ENCODE results near the gene DIAPH3.
A peak's percentile ranks its signal among the peaks of the same experiment; 100 is the strongest.
"Not testable (repeated sequence)": the region's sequence is repeated elsewhere in the genome, so short reads cannot be mapped to it uniquely, and the experiment has no call there.

The DIAPH3 gene, protein sequence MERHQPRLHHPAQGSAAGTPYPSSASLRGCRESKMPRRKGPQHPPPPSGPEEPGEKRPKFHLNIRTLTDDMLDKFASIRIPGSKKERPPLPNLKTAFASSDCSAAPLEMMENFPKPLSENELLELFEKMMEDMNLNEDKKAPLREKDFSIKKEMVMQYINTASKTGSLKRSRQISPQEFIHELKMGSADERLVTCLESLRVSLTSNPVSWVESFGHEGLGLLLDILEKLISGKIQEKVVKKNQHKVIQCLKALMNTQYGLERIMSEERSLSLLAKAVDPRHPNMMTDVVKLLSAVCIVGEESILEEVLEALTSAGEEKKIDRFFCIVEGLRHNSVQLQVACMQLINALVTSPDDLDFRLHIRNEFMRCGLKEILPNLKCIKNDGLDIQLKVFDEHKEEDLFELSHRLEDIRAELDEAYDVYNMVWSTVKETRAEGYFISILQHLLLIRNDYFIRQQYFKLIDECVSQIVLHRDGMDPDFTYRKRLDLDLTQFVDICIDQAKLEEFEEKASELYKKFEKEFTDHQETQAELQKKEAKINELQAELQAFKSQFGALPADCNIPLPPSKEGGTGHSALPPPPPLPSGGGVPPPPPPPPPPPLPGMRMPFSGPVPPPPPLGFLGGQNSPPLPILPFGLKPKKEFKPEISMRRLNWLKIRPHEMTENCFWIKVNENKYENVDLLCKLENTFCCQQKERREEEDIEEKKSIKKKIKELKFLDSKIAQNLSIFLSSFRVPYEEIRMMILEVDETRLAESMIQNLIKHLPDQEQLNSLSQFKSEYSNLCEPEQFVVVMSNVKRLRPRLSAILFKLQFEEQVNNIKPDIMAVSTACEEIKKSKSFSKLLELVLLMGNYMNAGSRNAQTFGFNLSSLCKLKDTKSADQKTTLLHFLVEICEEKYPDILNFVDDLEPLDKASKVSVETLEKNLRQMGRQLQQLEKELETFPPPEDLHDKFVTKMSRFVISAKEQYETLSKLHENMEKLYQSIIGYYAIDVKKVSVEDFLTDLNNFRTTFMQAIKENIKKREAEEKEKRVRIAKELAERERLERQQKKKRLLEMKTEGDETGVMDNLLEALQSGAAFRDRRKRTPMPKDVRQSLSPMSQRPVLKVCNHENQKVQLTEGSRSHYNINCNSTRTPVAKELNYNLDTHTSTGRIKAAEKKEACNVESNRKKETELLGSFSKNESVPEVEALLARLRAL

DNA sequence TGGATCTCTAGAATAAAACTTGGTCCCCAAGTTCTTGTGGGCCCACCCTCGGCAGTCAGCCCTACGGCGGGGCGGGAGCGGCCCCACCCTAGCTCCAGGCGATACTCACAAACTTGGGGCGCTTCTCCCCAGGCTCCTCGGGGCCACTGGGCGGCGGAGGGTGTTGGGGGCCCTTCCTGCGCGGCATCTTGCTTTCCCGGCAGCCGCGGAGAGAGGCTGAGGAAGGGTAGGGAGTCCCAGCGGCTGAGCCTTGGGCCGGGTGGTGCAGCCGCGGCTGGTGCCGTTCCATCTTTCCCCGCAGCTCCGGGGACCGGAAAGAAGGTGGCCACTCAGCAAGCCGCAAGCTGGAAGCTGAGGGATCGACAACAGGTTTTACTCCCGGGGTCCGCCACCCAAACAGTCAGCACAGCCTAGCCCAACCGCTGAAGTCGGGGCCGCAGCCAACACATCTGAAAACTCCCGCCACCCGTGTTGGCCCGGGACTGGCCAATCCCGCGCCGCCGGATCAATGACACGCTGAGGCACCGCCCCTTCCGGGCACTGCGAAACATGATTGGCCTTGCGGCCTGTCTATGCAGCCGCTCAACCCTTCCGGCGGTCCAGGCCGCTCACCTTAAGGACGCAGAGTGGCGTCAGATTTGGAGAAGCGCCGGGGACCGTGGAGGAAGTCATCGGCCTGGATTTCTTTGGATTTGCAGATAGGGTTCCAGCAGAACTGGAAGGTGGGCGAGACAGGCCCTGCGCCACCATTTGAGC lies at the start of gene DIAPH3:
DIAPH3 (minus strand) TSS at position 451 of the 756 bp plus-strand sequence; CDS start at position 289, 162 bp downstream.
- peak; percentile 69 for DNase-seq (ENCODE audit: low read depth)

DNA sequence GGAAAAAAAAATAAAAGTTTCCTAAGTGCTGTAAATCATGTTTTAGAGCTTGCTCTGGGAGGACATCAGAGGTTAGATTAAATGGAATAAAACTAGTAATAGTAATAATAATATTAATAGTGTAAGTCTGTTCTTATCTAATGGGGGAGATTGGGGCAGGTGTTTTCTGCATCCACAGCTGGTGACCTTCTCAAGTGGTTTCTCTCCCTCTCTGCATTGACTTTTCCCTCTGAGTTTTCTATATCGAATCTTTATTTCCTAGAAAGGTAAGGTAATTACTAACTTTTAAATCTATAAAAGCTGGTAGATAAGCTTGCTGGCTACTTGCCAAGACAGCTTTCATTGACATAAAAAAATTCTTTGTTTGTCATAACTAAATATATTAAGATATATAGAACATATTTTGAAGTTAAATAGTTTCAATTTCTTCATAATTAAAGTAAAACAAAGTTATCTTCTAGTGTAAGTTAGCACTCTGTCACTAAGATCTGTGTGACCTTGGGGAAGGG lies 49.6 kb upstream of the DIAPH3 start:
- no peak for DNase-seq (ENCODE audit: low read depth)

DNA sequence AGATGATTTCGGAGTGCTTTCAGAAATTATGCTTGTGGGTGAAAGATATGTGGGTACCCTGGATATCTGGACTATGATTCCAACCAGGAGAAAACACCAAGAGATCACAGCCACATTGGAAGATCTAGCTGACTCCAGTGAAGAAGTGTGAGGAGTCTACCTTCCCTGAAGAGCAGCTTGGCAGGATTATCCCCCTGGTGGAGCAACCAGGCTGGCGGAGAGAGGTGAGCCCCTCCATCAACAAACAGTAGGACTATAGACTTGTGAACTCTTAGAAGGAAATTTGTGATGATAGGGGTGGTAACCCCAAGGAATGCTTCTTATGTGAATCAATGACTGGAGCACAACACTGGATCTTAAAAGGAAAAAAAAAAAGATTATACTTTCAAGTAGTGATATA lies 47.8 kb upstream of the DIAPH3 start:
- no peak for DNase-seq (ENCODE audit: low read depth)

DNA sequence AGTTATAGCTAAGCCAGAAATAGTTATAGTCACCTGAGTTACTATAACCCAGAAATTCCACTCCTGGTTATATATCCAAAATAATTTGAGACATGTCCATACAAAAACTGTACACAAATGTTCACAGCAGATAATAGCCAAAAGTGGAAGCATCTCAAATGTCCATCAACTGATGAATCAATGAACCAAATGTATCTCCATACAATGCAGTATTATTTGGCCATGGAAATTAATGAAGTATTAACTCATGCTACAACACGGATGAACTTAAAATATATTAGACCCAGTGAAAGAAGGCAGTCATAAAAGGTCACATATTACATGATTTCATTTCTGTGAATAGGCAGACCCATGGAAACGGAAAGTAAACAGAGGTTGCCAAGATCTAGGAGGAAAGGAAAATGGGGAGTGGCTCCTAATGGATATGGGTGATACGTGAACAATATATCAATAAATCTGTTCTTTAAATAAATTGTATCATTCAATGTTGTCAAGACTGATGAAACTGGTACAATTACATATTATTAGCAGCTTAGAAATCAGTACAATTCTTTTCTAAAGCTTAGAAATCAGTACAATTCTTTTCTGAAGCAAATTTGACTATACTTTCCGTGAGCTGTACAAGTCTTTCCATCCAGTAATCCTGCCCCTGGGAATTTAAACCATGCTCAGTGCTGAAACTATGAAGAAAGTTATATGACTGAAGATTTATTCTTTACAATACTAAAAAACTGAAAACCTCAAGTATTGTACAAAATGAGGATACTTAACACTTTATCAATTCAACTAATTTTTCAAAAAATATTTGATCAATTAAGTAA lies 47.0 kb upstream of the DIAPH3 start:
- no peak for DNase-seq (ENCODE audit: low read depth)

DNA sequence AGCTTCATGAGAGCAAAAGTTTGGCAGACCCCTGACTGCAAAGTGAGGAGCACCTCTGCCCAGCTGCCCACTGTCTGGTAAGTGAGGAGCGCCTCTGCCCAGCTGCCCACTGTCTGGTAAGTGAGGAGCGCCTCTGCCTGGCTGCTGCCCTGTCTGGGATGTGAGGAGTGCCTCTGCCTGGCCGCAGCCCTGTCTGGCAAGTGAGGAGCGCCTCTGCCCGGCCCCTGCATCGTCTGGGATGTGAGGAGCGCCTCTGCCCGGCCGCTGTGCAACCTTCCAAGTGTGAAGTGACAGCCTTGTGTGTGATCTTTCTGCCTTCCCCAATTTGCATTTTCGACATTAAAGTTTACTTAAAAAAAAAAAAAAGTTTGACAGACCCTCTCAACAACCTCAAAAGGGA lies 41.8 kb upstream of the DIAPH3 start:
- not testable (repeated sequence) for DNase-seq (ENCODE audit: low read depth)

DNA sequence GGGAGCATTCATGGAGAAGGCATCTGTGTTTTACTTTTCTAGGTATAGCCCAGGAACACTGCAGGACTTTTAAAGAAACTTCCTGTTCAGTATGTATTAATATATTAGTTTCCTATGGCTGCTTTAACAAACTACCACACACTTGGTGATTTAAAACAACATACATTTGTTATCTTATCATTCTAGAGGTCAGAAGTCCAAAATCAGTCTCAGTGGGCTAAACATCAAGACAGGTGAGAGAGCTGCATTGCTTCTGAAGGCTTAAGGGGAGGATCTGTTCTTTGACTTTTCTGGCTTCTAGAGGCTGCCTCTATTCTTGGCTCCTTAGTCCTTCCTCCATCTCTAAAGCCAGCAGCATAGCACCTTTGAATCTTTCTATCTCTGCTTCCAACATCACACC lies 37.6 kb upstream of the DIAPH3 start:
- DNase-seq (ENCODE audit: low read depth), result no peak

DNA sequence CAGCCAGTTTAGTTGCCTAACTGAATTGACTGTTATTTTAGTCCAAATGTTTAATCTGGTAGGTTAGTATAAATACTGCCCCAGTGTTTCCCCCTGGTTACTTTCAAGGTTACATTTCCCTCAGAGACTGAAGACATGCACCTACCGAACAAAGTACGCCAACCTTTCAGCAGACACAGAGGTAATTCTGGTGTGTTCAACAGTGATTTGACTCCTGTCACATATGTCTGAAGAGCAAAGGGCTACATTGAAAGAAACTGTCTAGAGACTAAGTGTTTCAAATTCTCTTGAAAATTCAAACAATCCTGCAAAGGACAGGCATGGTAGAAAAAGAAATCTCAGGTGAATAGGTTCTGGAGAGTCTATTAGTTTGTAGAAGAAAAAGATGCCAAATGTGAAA lies 32.2 kb upstream of the DIAPH3 start:
- not testable (repeated sequence) for DNase-seq (ENCODE audit: low read depth)

DNA sequence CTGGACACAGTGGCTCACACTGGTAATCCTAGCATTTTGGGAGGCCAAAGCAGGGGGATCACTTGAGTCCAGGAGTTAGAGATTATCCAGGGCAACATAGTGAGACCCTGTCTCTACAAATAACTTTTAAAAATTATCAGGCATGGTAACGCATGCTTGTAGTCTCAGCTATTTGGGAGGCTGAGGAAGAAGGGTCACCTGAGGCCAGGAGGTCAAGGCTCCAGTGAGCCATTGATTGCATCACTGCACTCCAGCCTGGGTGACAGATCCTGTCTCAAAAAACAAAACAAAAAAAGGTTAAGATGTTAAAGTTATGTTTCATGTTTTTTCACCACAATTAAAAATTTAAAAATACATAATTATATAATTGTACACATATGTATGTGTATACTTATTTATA lies 19.2 kb upstream of the DIAPH3 start:
- DNase-seq (ENCODE audit: low read depth), result no peak

DNA sequence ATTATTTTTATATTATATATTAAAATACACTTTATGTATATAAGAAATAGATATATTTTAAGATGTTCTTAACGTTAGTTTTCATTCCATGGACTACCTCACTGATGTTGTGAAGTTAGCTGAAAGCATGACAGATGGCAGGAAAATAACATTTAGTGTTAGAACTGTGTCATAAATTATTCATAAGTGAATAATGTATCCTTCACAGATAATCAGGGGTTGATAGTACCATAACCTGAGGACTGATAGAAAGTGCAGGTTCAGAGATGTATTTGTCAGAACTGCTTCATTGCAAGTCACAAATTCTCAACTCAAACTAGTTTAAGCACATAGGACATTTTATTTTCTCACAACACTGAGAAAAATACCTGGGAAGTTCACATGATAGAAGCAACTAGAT lies 14.6 kb upstream of the DIAPH3 start:
- no peak for DNase-seq (ENCODE audit: low read depth)

DNA sequence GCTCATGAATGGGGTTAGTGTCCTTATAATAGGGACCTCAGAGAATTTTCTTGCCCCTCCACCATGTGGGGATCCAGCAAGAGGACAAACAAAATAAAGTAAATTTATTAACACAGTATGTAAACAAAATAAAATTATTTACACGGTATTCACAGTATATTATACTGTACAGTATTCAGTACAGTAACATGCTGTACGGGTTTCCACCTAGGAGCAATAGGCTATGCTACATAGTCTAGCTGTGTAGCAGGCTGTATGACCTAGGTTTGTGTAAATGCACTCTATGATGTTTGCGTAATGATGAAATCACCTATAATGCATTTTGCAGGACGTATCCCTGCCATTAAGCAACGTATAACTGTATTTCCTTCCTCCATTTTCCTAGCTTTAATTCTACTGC lies 11.8 kb upstream of the DIAPH3 start:
- DNase-seq (ENCODE audit: low read depth), result no peak

DNA sequence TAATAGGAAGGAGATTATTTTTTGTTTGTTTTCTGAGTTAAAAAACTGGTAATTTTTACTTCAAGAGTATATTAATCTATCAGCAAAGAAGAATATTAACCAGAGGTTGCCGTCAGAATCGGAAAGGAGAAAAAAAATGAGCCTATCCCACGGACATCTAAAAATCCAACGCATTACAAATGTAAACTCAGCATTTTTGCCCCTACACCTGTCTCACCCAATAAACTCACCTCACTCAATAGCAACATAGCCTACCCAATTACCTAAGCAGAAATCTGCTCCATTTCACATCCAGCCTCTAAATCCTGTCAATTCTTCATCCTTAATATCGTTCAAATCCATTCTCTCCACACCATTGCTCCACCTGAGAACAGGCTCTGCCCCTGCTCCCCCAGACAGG lies 10.4 kb upstream of the DIAPH3 start:
- no peak for DNase-seq (ENCODE audit: low read depth)

DNA sequence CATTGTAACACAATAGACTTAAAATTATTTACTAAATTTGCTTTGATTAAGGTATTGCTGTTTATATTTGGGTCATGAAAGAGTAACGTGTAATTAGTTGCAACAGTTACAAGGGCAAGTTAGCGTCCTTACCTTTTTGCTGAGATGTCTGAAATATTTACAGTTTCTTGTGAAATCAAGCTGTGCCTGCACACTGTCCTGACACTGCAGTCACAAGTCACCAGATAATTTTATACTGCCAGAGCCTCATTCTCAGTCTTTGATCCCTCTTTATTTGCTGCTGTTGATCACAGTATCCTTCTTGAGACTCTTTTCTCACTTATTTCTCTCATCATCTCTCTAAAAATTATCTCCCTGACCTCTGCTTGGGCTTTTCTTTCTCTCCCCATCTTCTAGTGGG lies 8.4 kb upstream of the DIAPH3 start:
- no peak for DNase-seq (ENCODE audit: low read depth)

DNA sequence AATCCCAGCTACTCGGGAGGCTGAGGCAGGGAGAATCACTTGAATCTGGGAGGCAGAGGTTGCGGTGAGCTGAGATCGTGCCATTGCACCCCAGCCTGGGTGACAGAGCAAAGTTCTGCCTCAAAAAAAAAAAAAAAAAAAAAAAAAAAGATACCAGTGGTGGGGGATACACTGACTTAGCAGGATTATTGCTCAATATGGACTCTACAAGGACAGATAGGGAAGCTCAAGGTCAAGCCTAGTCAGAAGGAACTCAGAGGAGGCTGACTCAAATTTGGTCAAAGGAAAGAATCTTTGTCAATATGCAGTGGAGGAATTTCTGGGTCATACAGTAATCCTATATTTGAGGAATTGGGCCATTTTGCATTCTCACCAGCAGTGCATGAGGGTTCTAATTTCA lies 6.7 kb upstream of the DIAPH3 start:
- DNase-seq (ENCODE audit: low read depth), result no peak

DNA sequence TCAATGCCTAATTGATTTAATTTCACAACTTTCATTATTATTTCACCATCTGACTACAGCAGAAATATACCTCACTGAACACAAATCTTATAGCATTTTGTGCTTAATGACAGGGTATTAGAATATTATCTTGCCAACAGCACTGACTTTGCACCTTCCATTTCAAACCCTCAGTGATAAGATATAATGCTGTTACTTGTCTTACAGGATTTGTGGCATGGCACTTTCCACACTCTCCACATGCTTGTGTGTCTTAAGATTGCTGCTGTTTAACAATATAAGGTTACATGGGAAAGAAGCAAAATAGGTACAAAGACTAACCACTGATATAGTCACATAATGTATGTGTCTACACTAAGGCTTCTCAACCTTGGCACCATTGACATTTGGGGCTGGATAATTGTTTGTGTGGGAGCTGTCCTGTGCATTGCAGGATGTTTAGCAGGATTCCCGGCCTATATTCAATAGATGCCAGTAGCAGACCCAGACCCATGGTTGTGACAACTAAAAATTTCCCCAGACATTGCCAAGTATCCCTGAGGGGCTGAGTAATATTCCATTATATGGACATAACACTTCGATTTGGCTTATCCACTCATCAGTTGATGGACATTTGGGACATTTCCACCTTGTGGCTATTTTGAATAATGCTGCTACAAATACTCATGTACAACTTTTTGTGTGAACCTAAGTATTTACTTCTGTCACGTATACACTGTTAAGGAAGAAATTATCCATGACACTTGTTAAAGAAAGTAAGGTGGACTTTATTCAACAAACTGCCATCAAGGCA lies 5.7 kb upstream of the DIAPH3 start:
- DNase-seq (ENCODE audit: low read depth), result no peak

DNA sequence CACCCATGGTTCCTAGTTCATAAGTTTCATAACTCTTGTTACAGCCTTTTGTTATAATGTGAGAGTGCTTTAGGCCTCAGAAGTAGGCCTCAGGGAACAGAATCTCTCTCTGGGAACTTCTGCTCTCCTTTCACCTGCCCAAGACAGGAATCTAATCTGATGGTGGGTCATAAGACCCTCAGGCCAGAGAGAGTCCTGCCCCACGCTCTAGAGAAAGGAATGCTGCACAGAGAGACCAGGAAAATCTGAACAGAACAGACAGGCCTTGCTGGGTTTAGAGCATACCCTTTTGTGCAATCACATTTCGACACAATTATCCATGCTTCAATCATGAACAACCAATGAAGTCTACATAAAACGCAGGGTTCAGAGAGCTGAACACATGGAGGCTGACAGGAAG lies 3.4 kb upstream of the DIAPH3 start:
- DNase-seq (ENCODE audit: low read depth), result no peak

DNA sequence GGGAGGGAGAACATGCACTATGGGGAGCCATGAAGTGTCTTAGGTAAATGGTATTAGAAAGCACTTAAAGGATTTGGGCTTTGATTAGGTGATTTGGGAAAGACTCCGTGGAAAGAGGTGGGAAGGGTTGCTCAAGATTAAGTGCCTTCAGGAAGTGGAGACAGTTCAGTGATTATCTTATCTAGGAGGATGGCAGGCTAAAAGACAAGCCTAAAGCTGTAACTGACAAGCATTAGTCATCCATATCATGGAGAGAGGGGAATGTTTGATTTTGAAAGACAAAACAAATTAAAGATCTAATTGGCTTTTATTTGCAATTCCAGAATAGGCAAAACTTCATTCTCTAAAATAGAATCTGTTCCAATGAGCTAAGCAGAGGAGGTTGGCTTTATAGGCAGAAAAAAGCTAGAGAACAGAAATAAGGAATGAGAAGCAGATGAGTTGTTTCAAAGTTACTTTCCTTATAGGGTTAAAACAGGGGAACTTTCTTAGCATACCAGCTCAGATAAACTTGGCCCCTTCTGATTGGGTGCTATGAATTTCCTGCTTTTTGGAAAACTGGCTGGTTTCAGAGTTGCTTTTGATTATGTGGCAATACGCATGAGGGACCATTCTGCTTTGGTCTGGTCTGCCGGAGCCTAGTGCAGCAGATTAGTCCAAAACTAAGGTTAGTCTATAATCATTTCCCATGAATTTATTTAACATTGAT lies 1.8 kb upstream of the DIAPH3 start:
- no peak for DNase-seq (ENCODE audit: low read depth)

DNA sequence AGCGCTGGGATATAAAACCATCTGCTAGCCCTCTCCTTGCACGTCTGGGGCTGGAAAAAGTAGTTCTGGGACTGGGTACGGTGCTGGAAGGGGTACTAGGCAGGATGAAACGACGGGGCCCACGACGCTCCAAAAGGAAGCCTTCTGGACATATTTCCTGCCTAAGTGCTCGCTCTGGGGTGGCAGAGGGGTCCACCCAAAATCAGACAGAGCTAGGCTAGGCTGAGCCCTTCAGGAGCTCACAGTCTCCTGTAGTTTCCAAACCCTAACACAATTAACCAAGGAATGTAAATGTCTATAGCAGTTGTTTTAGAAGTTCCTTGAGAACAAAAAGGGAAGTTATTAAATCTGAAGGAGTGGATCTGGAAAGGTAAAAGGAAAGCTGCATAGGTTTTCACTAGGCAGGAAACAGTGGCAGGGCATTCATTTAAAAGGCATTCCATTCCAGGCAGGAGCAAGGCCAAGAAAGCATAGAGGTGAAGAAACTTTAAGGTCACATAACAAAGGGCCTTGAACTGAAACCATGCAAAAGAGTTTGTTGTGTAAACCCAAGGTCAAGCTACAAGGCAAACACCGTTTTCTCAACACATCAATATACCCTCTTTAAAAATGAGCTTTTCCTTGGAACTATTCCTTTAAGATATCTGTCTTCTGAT lies 634 bp upstream of the DIAPH3 start:
- peak; percentile 8 for DNase-seq (ENCODE audit: low read depth)

DNA sequence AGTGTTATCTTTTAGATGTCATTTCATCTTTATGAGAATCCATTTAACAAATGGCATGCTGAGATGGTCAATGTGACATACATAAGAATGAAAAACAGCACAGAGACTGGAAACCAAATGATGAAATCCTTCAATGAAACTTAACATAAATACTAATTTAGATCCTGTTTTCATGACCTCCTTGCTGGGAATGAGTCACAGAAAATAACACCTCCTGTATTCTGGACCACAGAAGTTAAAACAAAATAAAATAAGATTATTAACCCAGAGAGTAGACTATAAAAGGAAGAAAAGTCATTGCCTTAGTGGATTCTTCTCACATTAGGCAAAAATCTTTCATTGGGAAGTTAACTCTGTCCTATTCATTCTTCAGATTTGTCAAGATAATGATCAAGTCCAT lies 1.6 kb downstream of the DIAPH3 start:
- DNase-seq (ENCODE audit: low read depth), result no peak

DNA sequence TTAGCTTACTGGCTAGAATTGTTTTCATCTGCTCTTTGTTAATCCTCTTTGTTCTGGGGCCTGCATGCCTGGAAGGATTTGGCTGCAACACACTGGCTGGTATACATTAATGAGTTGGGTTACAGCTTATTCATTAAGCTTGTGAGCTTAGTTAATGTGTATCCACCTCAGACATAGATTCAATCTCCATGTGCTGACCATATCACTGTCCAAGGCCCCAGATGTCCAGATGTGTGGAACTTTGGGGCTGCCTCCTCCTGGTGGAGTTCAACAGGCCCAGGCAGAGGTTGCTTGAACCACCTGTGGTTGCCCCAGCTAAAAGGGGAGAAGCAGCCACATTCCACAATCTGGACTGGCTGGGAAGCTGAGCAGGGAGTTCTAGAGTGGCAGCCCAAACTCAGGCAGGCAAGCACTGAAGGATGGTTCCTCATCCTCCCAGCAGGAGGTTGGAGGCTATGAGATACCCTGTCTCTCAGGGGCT lies 5.4 kb downstream of the DIAPH3 start:
- DNase-seq (ENCODE audit: low read depth), result no peak
